SK-N-DZ (cell line): ENCODE results near the gene SFI1.
"Not testable (repeated sequence)": the region's sequence is repeated elsewhere in the genome, so short reads cannot be mapped to it uniquely, and the experiment has no call there.

ENCODE experiments used
- DNase-seq: peaks from one replicate; pipeline ENCODE4 v3.0.0-alpha.2; 2015; ENCODE audit warnings: low spot score

SFI1 gene

DNA sequence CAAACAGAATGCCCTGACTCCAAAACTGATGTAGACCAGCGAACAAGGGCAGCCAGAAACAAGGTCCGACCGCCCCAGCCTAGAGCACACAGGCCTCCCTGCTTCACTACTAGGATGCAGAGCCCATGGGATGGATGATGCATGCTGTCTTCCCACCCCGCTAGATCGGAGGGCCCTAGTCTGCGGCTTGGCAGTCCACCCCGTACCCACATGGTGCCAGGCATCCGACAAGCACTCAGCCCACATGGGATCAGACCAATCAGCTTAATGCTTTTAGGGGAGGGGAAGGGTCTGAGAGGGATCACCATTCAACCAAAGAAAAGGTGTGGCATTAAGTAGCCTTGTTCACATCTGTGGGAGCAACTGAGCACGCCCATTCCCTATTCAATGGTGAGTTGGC is 135.1 kb downstream of the SFI1 start:
- peak; percentile 6 for DNase-seq

DNA sequence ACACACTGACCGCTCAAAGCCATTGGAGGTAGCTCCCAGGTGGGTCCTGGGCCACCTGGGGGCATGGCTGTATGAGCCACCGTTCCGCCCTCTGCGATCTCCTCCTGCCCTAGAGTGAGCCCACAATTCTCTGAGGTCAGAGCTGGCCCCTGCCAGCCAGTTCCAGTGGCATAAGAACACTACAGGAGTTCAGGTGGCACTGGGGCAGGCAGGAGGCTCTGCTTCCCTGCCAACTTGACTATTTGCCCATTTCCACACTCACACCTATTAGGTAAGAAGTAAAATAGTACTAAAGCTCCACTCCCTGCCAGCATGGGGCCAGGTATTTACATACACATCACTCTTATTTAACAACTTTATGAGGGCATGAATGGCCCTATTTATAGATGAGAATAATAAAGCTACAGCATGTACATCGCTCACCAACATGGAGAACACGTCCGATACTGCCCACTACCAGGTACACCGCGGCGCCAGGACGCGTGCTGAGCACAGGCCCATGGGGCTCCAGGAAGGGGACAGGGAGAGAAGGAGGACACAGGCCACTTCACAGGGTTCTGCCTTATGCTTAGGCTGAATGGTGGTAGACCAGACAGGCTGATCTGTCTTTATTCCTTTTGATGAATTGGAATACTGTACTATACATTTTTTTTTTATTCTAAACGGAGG is 139.4 kb downstream of the SFI1 start:
- DNase-seq = no peak

DNA sequence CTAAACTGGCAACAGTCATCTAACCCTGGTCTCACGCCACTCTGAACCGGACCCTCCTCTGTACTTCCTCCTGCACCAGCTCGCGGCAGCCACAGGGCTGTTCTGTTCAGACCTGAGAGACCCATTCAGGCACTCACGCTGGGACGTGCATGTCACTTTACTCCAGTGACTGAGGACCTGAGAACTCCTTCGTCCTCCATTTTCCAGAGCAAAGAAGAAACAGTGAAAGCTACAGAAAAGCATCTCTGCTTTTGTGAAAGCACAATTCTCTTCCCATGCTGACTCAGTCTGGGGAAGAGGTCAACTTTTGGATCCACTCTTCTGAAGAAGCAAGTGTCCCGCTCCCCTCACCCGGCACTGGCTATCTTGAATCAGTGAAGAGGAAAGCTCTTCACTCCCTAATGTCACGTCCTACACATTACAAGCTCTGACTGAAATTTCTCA is 141.1 kb downstream of the SFI1 start:
- DNase-seq = no peak

DNA sequence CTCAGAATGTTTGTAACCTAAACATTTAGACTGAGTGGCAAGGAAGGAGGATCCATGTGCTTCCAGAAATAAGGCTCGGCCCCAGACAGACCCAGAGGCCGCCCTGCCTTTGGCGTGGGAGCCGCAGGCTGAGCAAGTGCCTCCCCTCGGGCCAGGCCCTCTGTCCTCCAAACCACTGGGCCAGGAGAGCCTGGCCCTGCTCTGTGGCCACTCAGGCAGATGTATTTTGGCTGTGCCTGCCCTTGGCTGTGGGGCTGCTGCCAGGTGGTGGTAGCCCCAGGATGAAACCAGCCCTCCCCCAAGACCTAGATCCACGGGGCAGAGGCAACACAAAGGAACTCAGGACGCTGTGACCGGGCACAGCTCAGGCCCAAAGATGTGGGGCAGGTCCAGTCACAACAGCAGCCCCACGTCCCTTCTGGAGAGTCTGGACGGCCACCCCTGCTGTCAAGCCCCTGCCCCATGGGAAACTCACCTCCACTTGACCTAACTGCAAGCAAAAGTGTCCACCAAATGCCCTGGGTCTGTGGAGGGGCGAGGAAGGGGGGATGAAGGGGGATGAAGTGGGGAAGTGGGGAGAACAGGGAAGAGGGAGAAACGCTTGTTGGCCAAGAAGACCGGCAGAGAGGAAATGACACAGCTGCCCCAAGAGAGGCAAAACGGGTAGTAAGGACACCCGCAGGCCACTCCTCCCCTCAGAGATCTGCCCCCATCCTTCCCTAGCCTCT is 141.7 kb downstream of the SFI1 start:
- DNase-seq = no peak

DNA sequence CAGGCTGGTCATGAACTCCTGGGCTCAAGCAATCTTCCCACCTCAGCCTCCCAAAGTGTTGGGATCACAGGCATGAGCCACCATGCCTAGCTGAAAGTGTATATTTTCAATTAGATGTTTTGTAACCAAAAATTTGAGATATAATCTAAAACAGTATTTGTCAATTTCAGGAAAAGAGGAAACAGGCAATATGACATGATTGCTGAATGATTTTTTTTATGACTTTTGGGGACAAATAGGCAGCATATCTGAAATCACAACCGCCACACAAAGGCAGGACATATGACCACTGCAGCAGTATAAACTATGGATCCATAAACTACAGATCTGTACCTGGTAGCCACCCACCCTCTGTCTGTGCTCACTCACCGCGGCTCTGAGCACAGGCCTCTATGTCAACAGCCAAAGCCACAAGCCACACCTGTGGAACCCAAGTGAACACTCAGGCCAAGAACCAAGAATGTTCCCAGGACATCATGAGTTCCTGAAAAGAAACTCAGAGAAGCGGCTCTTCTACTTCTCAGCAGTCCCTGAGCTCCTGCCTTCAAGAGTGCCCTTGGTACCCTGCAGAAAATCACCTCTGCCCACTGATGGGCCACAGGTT is 143.2 kb downstream of the SFI1 start:
- DNase-seq = no peak

DNA sequence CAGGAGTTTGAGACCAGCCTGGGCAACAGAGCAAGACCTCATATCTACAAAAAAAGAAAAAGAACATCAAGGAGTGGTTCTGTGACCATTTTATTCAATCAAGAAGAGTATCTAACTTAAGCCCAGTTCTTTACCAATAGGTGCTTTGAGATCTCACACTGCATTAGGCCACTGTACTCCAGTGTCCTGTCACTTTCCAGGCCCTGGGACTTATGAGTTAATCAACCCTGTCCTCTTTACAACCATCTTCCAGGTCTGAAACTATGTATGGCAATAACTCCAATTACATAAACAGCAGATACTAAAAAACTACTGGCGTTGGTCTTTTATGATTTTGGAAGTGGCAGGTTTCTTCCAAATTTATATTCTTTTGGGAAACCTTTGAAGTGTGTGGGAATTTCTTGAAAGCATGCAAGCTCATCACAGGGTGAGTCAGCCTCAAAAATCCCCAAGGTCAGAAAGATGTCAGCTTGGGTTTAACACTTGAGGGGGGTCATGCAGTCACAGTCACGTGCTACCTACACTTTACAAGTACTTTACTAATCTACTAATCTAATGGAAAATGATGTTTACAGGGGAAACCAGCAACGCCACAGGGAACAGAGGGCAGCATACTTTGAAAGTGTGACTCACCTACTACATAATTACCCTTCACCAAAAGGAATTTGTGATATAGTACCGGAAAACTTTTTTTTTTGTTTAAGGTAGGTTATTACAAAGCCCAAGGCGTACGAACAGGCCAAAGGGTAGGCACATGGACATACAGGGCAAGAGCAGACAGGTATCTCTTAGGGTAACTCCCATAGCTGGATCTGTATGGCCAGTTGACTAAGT is 150.1 kb downstream of the SFI1 start:
- DNase-seq = no peak

DNA sequence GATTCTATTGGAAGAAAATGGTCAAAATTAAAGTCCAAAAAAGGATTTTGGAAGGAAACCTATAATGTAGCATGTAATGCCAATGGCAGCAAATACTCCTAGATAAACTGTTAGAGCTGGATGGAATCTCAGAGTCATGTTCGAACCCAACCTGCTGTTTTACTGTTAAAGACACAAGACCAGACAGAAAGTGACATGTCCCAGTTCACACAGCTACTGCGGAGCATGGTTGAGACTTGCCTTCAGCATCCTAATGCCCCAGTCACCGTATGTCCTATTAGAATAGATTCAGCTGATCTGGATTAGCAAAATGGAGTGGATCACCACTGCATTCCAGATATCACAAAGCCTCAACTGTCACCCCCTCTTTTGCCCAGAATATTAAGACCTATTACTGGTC is 150.7 kb downstream of the SFI1 start:
- no peak for DNase-seq

DNA sequence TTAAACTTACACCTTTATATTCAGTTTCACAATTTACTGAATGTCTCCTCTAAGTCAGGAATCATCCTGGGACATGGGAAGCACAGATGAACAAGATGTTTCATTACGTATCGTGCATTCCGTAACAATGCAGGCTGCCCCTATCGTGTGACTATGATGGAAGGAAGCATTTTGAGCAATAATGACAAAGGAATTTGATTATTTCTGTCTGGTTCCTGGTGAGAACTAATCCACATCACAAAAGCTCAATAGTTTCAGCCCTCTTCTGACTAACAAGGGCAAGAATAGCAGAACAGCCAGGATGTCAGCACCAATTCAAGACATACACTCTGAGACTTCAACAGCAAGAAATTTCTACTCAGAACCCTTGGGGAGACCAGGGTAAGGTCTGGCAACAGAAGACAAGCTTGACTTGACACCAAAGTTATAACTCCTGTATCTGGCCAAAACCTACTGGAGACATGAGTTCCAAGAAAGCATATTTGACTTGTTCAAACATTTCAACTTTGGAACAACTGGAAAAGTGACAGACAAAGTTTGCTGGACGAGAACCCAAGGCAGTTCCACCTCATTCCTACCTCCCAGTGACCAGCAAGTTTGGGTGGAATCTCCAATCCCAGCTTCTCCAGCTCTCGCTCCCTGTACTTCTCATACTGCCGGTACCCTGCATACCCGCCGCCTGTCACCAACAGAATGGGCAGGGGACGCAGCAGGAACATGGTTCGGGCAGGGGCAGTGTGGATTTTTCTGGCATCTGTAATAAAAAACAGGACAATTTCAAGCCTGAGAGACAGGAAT is 151.4 kb downstream of the SFI1 start:
- no peak for DNase-seq

DNA sequence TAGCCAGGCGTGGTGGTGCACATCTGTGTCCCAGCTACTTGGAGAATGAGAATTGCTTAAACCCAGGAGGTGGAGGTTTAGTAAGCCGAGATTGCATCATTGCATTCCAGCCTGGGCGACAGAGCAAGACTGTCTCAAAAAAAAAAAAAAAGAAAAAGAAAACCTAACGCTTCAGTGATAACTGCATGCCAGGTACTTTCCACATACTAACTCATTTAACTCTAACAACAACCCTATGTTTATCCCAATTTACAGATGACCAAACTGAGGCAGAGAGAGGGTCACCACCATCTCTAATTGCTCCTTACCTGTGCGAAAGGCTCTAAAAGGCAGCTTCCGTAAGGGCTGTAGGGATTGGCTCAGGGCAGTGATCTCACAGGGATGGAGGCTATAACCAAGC is 154.1 kb downstream of the SFI1 start:
- DNase-seq = no peak

DNA sequence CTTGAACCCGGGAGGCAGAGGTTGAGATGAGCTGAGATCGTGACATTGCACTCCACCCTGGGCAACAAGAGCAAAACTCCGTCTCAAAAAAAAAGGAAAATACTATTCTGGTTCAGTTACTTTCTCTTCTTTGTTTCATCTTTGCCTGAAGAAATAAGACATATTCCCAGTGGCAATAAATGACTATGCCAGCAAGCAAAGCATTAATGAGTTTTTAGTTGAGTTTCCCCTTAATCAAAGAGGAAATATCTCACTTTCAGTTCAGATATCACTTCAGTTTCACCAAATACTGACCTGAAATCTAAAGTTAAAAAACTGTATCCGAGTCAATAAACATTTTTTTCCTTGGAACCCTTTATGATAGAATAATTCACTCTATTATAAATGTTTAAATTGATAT is 155.3 kb downstream of the SFI1 start:
- no peak for DNase-seq

DNA sequence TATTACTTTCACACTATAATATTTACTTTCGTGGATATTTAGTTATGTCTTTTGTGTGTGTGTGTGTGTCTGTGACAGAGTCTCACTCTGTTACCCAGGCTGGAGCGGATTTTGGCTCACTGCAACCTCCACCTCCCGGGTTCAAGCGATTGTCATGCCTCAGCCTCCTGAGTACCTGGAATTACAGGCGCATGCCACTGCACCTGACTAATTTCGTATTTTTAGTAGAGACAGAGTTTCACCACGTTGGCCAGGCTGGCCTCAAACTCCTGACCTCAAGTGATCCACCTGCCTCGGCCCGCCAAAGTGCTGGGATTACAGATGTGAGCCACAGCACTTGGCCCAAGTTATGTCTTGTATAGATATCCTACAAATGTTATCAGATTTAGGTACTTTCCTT is 155.8 kb downstream of the SFI1 start:
- no peak for DNase-seq

DNA sequence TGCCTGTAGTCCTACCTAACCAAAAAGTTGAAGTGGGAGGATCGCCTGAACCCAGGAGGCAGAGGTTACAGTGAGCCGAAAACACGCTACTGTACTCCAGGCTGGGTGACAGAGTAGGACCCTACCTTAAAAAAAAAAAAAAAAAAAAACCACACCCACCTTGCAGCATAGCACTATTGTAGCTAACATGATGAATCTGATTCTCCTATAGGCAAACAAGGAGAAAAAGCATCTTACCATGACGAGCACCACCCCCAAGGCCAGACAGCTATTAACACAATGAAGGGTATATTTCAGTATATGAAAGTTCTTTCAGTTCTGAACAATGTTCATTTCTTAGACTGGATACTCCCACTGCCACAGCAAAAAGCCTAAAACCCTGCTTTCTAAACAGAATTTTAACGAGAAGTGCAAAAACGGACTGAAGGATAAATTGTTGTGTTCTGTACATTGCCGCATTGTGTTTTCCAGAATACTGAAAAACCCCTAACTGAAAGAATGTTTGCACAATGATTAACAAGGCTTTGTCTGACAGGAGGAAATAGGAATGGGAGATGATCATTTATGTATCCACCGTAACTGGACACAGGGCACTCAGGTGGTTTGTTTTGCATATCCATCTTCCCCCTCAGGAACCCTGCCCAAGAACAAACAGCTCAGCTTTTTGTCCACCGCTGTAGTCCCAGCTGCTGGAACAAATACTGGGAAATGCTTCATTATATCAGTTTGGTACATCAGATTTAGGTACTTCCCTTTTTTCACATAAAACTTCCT is 156.8 kb downstream of the SFI1 start:
- no peak for DNase-seq

DNA sequence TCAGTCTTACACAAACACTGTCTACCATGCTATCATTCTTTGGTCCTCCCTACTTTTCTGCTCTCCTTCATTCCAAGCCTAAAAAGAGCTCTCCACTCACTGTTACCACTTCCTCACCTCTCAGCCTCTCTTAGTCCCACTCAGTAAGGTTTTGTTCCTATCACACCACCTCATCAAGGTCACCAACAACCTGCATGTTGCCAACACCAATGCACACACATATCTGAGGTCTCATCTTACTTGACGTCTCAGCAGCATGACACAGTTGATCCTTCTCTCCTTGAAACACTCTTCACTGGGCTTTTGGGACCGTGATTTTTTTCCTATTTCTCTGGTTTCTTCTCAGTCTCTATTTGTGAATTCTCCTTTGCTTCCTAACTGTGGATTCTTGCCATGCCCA is 157.6 kb downstream of the SFI1 start:
- DNase-seq = no peak

DNA sequence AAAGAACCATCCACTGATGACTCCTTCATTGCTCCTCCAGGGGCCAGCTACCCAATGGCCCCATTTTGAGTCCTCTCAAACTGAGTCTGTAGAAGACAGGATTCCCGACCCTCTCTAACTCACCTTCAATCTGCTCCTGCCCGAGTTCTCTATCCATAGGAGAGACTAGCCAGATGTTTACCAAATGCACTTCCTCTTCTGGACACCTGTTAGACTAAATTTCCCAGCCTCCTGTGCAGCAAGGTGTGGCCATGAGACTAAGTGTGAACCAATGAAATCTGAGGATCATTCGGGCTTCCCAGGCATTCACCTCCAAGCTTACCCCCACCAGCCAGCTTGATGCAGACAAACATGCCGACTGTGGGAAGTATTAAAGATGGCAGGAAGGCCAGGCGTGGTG is 158.1 kb downstream of the SFI1 start:
- no peak for DNase-seq

DNA sequence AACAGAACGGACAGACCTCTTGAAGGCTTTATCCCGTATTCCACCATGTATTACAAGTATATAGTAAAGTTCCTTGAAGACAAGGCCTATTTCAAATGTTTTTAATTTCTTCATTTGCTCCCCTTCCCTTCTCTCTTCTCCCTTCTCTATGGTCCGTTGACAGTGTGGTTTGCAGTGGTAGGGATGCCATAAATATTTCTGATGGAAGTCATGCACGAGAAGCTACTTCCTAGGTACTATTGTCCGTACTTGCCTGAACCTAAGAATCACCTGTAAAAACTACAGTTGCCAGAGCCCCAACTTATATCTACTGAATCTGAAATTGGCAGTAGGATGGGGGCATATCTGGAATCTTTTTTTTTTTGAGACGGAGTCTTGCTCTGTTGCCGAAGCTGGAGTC is 162.9 kb downstream of the SFI1 start:
- DNase-seq = no peak

DNA sequence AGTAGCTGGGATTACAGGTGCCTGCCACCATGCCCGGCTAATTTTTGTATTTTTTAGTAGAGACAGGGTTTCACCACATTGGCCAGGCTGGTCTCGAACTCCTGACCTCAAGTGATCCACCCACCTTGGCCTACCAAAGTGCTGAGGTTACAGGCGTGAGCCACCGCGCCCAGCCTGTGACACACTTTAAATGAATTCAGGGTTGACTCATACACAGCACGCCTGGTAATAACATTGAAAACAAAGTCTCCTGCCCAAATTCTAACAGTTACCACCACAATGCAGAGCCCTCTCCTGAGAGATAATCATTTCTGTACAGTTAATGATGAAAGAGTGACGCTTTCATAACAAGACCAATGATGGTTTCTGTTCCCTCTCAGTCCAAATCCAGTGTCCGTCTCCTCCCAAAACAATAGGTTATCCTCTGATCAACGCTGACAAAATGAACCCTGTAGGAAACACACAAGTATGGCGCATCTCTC is 164.6 kb downstream of the SFI1 start:
- DNase-seq = not testable (repeated sequence)

DNA sequence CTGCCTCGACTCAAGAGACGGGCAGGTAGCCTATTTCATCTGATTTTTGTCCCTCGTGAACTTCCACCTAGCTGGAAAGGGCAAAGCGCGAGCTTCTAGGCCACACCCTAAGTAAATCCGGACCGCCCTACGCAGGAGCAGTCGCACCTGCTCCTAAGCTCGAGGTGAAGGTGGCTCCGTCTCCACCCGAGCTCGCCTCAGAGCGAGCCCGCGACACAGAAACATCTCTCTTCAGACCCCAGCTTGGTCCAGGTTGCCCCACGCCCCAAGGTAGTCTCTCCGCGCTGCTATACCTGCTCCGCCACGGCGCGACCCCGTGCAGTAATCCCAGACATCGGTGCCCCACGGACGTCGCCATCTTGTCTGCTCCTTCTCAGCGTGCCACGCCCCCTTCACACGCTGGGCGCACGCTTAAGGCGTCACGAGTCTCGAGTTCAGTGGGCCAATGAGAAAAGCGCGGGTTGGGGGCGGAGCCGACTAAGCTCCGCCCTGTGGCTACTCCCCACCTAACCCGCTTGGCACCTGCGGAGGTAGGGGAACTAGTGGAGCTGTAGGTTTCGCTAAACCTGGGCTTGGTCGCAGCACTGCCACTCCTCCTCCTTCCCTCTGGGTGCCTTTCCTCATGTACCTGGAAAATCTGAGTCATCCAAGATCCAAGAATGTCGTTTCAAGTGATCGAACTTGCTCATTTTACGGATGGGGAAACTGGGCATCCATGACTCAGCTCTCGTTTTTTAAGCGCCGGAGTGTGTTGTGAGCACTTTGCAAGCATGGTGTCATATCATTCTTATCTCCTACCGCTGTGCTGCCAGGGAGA is 165.7 kb downstream of the SFI1 start, which contains the start of gene PISD:
Gene PISD, minus strand, starts transcription at position 365 of the 817 bp plus-strand sequence. Its CDS starts 7 bp downstream, at position 358.
- peak; percentile 96 for DNase-seq

DNA sequence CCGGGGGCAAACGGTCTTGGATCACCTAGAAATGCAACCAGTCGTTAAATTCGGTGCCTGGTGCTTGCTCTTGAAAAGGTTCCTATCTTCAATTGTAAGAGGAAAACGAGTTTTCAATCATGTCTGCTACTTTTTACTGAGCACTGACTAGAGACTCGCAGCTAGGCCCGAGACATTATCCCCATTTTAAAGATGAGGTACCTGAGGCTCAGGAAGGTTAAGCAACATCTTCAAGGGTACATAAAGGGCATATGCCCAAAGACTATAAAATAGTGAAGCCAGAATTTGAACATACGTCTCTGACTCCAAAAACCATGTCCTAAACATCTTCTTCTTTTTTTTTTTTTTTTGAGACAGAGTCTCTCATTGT is 166.3 kb downstream of the SFI1 start:
- DNase-seq = no peak
